Heart right ventricle (tissue), 16 donors: Measurements from ENCODE around the gene ADGRD1. TPM values are rescaled to one million over a fixed set of nuclear protein-coding genes. Genes with fewer than 3 reads are reported as not detected.

ENCODE experiments used
- ATAC-seq, 8 donors: fragments of 200-7000 bp; cut with Tn5 transposase; one replicate each; pipeline ENCODE4 v1.9.1; 2020; ENCODE audit warnings: mild to moderate bottlenecking in 8 of 8, moderate library complexity in 8 of 8, moderate number of reproducible peaks in 1 of 8
- DNase-seq, 2 donors: peaks; one replicate each; pipeline ENCODE4 v3.0.0-alpha.2; 2020
- H3K27ac ChIP-seq, 10 donors: fragments of 200-600 bp; sonication (generic) in 2 of 10; one replicate each; pipeline versions ENCODE4 v1.5.0 to v1.8.0; 2020 to 2022; ENCODE audit warnings: mild to moderate bottlenecking in 3 of 10
- H3K27me3 ChIP-seq, 7 donors: fragments of 200-600 bp; one replicate each; pipeline ENCODE4 v1.8.0; 2021 to 2022; ENCODE audit warnings: mild to moderate bottlenecking in 2 of 7
- H3K36me3 ChIP-seq, 9 donors: fragments of 200-600 bp; sonication (generic) in 1 of 9; one replicate each; pipeline versions ENCODE4 v1.5.0 to v1.8.0; 2020 to 2022; ENCODE audit warnings: mild to moderate bottlenecking in 2 of 9
- H3K4me1 ChIP-seq, 9 donors: fragments of 200-600 bp; sonication (generic) in 1 of 9; one replicate each; pipeline versions ENCODE4 v1.5.0 to v1.8.0; 2020 to 2022; ENCODE audit warnings: mild to moderate bottlenecking in 4 of 9
- H3K4me3 ChIP-seq, 10 donors: fragments of 200-600 bp; sonication (generic) in 2 of 10; one replicate each; pipeline versions ENCODE4 v1.5.0 to v1.8.0; 2020 to 2022; ENCODE audit warnings: mild to moderate bottlenecking in 7 of 10, moderate library complexity in 2 of 10
- H3K9me3 ChIP-seq, 11 donors: fragments of 200-600 bp in 10 of 11; sonication (generic) in 2 of 11; one replicate each; pipeline versions ENCODE4 v1.5.0 to v1.8.0; 2013 to 2022; ENCODE audit warnings: mild to moderate bottlenecking in 2 of 11, control low read depth in 1 of 11, moderate library complexity in 1 of 11
- CTCF ChIP-seq, 9 donors: fragments of 200-600 bp; sonication (generic) in 2 of 9; IDR thresholded peaks; one replicate each; pipeline versions ENCODE4 v1.5.0 to v1.8.0; 2021 to 2022; ENCODE audit warnings: antibody characterized with exemption in 9 of 9, mild to moderate bottlenecking in 5 of 9, moderate library complexity in 1 of 9
- WGBS, 2 donors: extraction: QIAGEN DNeasy Blood & Tissue Kit; methylation state at CpG; one replicate each; pipeline ENCODE4 v1.1.7; 2013; ENCODE audit warnings: inconsistent platforms in 1 of 2; 5-methylcytosine and 5-hydroxymethylcytosine counted together
- intact Hi-C, 10 donors: fragments of 100-400 bp; cut with DNase I; formaldehyde crosslinking; loops; one replicate each; pipeline versions ENCODE4 v1.11.1 to v1.14.2; 2022
- polyA plus RNA-seq, 2 donors: library from polyadenylated mRNA; stranded (reverse); fragments of 200-250 nt; gene quantifications; one replicate each; pipeline ENCODE4 v1.2.3, GENCODE V29; 2013
- total RNA-seq, 10 donors: library from RNA; stranded (reverse); fragmentation: NEBNext Ultra II Directional in 3 of 10; extraction: Animal tissue kit (Norgen Biotek cat#: 25700) in 3 of 10; gene quantifications; one replicate each; pipeline versions ENCODE4 v1.2.1 to v1.2.4, GENCODE V29; 2021 to 2023
- donor health status: Arrhythmogenic right ventricular cardiomyopathy.
- donor health status: ischemic (EF 13 %, LVEDD 7.1; RV severe dilation, severe dysfunction).
- donor health status: healthy with polysubstance abuse.
- donor health status: DM: no; HTN: yes; CAD: no.
- donor health status: DM: no; HTN: no; CAD: no.
- donor health status: ischemic (EF 25% LVEDD 6.9; RV normal size, moderate dysfunction).
- donor health status: ischemic (EF 25% LVEDD 5.7; RV mildly dilated, moderate dysfunction).
- donor health status: healthy.
- donor health status: DM: yes; HTN: yes; CAD: no.
- donor health status: Ischemic cardiomyopathy.
- donor health status: ischemic (EF 35%, LVEDD 5.7; RV mildly dilated, moderate dysfunction).
- donor health status: nonischemic (EF 11% LVEDD 7.7; RV severe dilation, severe dysfunction).
- donor health status: DM: yes; HTN: yes; CAD: no.
- donor health status: PGD.
- donor health status: ischemic (EF 29% LVEDD 5.4; RV normal size, mild dysfunction).
- donor health status: nonischemic (EF 23%, LVEDD 6.1; RV moderate dilation, normal function).

Gene ADGRD1
- total and polyA plus RNA-seq, 12 donors = 16.8 to 157 (median 69.7) TPM

- H3K36me3 ChIP-seq = peaks cover 0 to 5% (median 0%) of the 10 kb centered on the region in 9 donors
- no peak for DNase-seq
- no peaks in the 10 kb centered on the region for H3K27me3 ChIP-seq
- no peak overlapping the region for H3K27ac ChIP-seq
- H3K9me3 ChIP-seq = no peaks in the 10 kb centered on the region
- WGBS, 2 donors = 86 to 89% methylated on average over 11 of the region's 11 CpGs
- TF ChIP-seq CTCF (IDR thresholded peaks at IDR 0.05) = no peak
- H3K4me3 ChIP-seq = no peak overlapping the region
- intact Hi-C loops = no loop called here
- no peak for ATAC-seq
- H3K4me1 ChIP-seq = no peaks in the 10 kb centered on the region
These were observed 86.8 kb downstream of the ADGRD1 start for GRCh38 chr12:131040491-131040890.

DNA sequence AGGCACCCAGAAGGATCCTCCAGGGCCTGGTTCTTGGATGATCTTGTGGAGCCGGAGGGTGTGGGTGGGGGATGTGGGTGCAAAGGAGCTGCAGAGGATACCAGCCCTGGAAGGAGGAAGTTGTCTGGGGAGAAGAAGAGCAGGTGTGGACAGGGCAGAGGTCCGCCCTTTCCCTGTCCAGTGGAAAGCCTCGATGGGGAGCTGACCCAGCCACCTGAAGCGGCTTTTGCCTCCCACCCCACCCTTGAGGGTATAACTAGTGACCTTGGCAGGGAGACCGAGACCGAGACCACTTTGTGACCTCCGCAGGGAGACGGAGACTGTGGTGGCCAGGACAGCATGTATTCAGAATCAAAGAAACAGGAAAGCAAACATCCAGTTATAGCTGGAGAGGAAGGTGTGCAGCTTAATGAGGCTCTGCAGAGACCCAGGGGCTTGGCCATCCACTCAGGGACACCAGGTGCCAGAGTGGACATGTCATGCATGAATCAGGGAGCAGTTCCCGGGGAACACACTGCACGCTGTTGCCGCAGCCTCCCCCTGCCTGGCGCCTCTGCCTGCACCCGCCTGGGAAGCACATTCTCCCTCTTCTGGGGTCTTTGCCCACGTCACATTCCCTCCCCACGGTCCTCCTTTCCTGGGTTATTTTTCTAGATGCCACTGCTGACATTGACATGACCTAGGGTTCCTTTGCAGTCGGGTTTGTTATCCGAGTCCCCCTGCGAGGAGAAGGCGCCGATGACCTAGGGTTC lies 87.7 kb downstream of the ADGRD1 start:
- WGBS, 2 donors = 86 to 90% methylated on average over 20 of the region's 20 CpGs
- Histone ChIP-seq H3K27me3 (no peaks in the 10 kb centered on the region), H3K27ac (no peak overlapping the region), H3K4me1 (no peaks in the 10 kb centered on the region), H3K4me3 (no peak overlapping the region), H3K36me3 (peaks cover 0 to 6% (median 0%) of the 10 kb centered on the region in 9 donors), H3K9me3 (no peaks in the 10 kb centered on the region)
- TF ChIP-seq CTCF (IDR thresholded peaks at IDR 0.05) = no peak
- intact Hi-C loops = no loop called here
- ATAC-seq (peak in 1 of 8 donors; percentile 19), DNase-seq (no peak)

DNA sequence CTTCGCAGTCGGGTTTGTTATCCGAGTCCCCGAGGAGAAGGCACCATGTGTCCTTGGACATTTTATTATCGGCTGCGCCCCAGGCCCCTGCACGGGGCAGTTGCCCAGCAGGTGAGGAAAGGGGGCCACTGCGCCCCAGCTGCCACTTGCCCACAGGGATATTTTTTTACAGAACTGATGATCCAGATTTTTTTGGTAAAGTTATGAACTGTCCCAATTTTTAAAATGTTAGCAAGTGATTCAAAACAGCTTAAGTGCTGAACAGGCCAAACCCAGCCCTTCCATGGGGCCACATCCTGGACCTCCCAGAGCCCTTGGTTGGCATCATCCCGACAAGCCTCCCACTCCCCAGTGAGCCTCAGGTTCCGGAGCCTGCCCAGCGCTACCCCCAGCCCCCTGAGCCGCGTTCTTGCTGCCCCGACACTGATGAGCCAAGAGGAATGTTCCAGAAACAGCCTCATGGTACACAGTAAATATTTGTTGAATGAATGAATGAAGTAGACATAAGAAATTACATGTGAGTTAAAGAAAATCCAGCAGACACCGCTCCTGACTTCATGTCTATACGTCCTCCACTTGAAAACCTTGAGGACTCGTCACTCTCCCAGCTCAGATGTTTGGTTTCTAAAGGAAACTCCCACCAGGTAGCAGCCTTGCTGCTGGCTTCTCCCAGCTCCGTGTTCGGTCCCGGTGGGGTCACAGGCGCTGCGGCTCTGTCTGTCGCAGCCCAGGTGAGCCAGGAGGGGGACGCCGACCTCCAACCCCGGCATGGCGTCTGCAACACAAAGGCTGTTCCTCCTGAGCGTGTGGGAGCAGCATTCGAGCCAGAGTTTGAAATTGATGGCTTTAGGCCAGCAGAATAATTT lies 88.5 kb downstream of the ADGRD1 start:
- no peaks in the 10 kb centered on the region for H3K27me3 ChIP-seq
- no peak for TF ChIP-seq CTCF (IDR thresholded peaks at IDR 0.05)
- H3K9me3 ChIP-seq = no peaks in the 10 kb centered on the region
- no peak for DNase-seq
- peaks cover 0 to 6% (median 0%) of the 10 kb centered on the region in 9 donors for H3K36me3 ChIP-seq
- intact Hi-C loops = no loop called here
- H3K27ac ChIP-seq = no peak overlapping the region
- WGBS, 2 donors = 82 to 85% methylated on average over 29 of the region's 29 CpGs
- H3K4me3 ChIP-seq = no peak overlapping the region
- H3K4me1 ChIP-seq = peaks cover 0 to 3% (median 2%) of the 10 kb centered on the region in 9 donors
- ATAC-seq = no peak

DNA sequence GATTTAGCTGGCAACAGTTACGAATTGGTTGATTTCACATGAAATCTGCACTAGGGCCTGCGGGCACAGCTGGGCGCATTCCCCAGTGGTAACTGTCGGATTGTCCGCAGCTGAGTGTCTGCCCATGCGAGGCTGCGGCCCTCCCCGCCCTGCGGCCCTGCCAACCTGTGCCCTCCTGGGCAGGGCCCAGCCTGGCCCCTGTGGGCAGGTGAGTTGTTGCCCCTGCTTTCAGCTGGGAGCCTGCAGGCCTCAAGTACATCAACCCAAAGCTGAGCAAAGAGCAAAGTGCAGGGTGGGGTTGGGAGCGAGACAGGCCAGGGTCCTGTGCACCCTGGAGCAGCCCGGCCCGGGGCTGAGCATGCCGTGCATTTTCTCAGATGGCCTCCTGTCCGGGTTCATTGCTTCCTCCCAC lies 89.1 kb downstream of the ADGRD1 start:
- no peak overlapping the region for H3K4me3 ChIP-seq
- H3K27ac ChIP-seq = no peak overlapping the region
- no peaks in the 10 kb centered on the region for H3K9me3 ChIP-seq
- WGBS, 2 donors = 89 to 92% methylated on average over 14 of the region's 14 CpGs
- no peak for DNase-seq
- H3K4me1 ChIP-seq = peaks cover 0 to 9% (median 9%) of the 10 kb centered on the region in 9 donors
- H3K36me3 ChIP-seq = peaks cover 0 to 6% (median 0%) of the 10 kb centered on the region in 9 donors
- no peaks in the 10 kb centered on the region for H3K27me3 ChIP-seq
- no peak for TF ChIP-seq CTCF (IDR thresholded peaks at IDR 0.05)
- no peak for ATAC-seq
- intact Hi-C loops = no loop called here
